H9 (cell line): Measurements from ENCODE around the gene APP. TPM values are rescaled to one million over a fixed set of nuclear protein-coding genes. Genes with fewer than 3 reads are reported as not detected.

ENCODE experiments used
- DNase-seq: peaks from one replicate; pipeline ENCODE4 v3.0.0-alpha.2; 2017
- H2AFZ ChIP-seq: one replicate; pipeline ENCODE4 v1.6.1; 2013; ENCODE audit warnings: mild to moderate bottlenecking, low read length, control low read depth, moderate library complexity
- H2AK5ac ChIP-seq: 2 replicates; pipeline ENCODE4 v1.6.1; 2013; ENCODE audit warnings: low read length, control low read depth, mixed read lengths; ENCODE audit not compliant: insufficient read length
- H2BK120ac ChIP-seq: one replicate; pipeline ENCODE4 v1.6.1; 2013; ENCODE audit warnings: low read depth, mild to moderate bottlenecking, low read length, control low read depth, inconsistent platforms; ENCODE audit not compliant: poor library complexity, severe bottlenecking
- H2BK12ac ChIP-seq: 2 replicates; pipeline ENCODE4 v1.6.1; 2013; ENCODE audit warnings: low read length, control low read depth, mixed read lengths, low read depth; ENCODE audit not compliant: insufficient read length
- H2BK15ac ChIP-seq: 2 replicates; pipeline ENCODE4 v1.6.1; 2013; ENCODE audit warnings: low read depth, low read length, control low read depth
- H2BK20ac ChIP-seq: one replicate; pipeline ENCODE4 v1.6.1; 2013; ENCODE audit warnings: low read depth, mild to moderate bottlenecking, low read length, control low read depth, inconsistent platforms; ENCODE audit not compliant: poor library complexity, severe bottlenecking
- H2BK5ac ChIP-seq: 2 replicates; pipeline ENCODE4 v1.6.1; 2013; ENCODE audit warnings: low read length, control low read depth, mixed read lengths; ENCODE audit not compliant: insufficient read length
- H3K14ac ChIP-seq: 2 replicates; pipeline ENCODE4 v1.6.1; 2013; ENCODE audit warnings: low read length, control low read depth; ENCODE audit not compliant: insufficient read depth
- H3K18ac ChIP-seq: 2 replicates; pipeline ENCODE4 v1.6.1; 2013; ENCODE audit warnings: low read depth, mild to moderate bottlenecking, mixed read lengths, low read length, control low read depth; ENCODE audit not compliant: insufficient read length
- H3K23ac ChIP-seq: 2 replicates; pipeline ENCODE4 v1.6.1; 2013; ENCODE audit warnings: low read length, control low read depth, mixed read lengths, low read depth; ENCODE audit not compliant: insufficient read length
- H3K23me2 ChIP-seq: 2 replicates; pipeline ENCODE4 v1.6.1; 2013; ENCODE audit warnings: low read depth, mild to moderate bottlenecking, mixed read lengths, low read length, control low read depth; ENCODE audit not compliant: insufficient read length, poor library complexity, severe bottlenecking
- H3K27ac ChIP-seq: 2 replicates; pipeline ENCODE4 v1.5.1; 2013; ENCODE audit warnings: low read length, control low read depth, mixed read lengths, low read depth; ENCODE audit not compliant: insufficient read length
- H3K27me3 ChIP-seq: 2 replicates; pipeline ENCODE4 v1.6.1; 2013; ENCODE audit warnings: low read length, control low read depth, inconsistent platforms; ENCODE audit not compliant: insufficient read depth
- H3K4ac ChIP-seq: 2 replicates; pipeline ENCODE4 v1.6.1; 2013; ENCODE audit warnings: low read depth, mild to moderate bottlenecking, control low read depth, inconsistent platforms, low read length, moderate library complexity
- H3K4me1 ChIP-seq: 2 replicates; pipeline ENCODE4 v1.6.1; 2013; ENCODE audit warnings: low read length, control low read depth, inconsistent platforms; ENCODE audit not compliant: insufficient read depth
- H3K4me2 ChIP-seq: 2 replicates; pipeline ENCODE4 v1.6.1; 2013; ENCODE audit warnings: low read length, control low read depth, mixed read lengths; ENCODE audit not compliant: insufficient read length, insufficient read depth
- H3K56ac ChIP-seq: 2 replicates; pipeline ENCODE4 v1.6.1; 2013; ENCODE audit warnings: low read depth, mild to moderate bottlenecking, mixed read lengths, low read length, control low read depth; ENCODE audit not compliant: insufficient read length
- H3K79me1 ChIP-seq: 2 replicates; pipeline ENCODE4 v1.6.1; 2013; ENCODE audit warnings: low read depth, mild to moderate bottlenecking, moderate library complexity, low read length, control low read depth, inconsistent platforms; ENCODE audit not compliant: insufficient read depth, poor library complexity, severe bottlenecking
- H3K79me2 ChIP-seq: 2 replicates; pipeline ENCODE4 v1.6.1; 2013; ENCODE audit warnings: low read length, control low read depth, inconsistent platforms; ENCODE audit not compliant: insufficient read depth
- H3K9ac ChIP-seq: 2 replicates; pipeline ENCODE4 v1.6.1; 2013; ENCODE audit warnings: low read length, control low read depth, mixed read lengths; ENCODE audit not compliant: insufficient read length; ENCODE audit errors: extremely low read depth
- H3K9me3 ChIP-seq: one replicate; pipeline ENCODE4 v1.6.1; 2013; ENCODE audit warnings: low read depth, low read length, inconsistent platforms; ENCODE audit not compliant: control insufficient read depth
- H3T11ph ChIP-seq: one replicate; pipeline ENCODE4 v1.6.1; 2013; ENCODE audit warnings: mild to moderate bottlenecking, low read length, control low read depth, inconsistent platforms
- H4K20me1 ChIP-seq: one replicate; pipeline ENCODE4 v1.6.1; 2013; ENCODE audit not compliant: control insufficient read depth, insufficient read length, insufficient read depth
- H4K5ac ChIP-seq: 2 replicates; pipeline ENCODE4 v1.6.1; 2013; ENCODE audit warnings: low read depth, mild to moderate bottlenecking, mixed read lengths, low read length, control low read depth; ENCODE audit not compliant: insufficient read length
- H4K8ac ChIP-seq: replicated peaks from 2 replicates; pipeline ENCODE4 v1.6.1; 2013; ENCODE audit warnings: low read length, control low read depth, mixed read lengths, low read depth; ENCODE audit not compliant: insufficient read length
- H4K91ac ChIP-seq: 2 replicates; pipeline ENCODE4 v1.6.1; 2013; ENCODE audit warnings: low read depth, mild to moderate bottlenecking, moderate library complexity, mixed read lengths, low read length, control low read depth; ENCODE audit not compliant: insufficient read length
- H3K27ac Mint-ChIP-seq, 3 experiments: 2 replicates in 2 of 3; 3 replicates in 1 of 3; pipeline ENCODE4 v1.8.0; 2020 to 2021; ENCODE audit warnings: mixed read lengths in 3 of 3, mild to moderate bottlenecking in 1 of 3, moderate library complexity in 1 of 3
- H3K27me3 Mint-ChIP-seq: 2 replicates; pipeline ENCODE4 v1.8.0; 2021; ENCODE audit warnings: low read depth, mild to moderate bottlenecking, moderate library complexity, mixed read lengths
- H3K36me3 Mint-ChIP-seq, 3 experiments: 2 replicates in 2 of 3; 3 replicates in 1 of 3; pipeline ENCODE4 v1.8.0; 2020 to 2021; ENCODE audit warnings: low read depth in 3 of 3, mixed read lengths in 3 of 3; ENCODE audit not compliant: insufficient read depth in 1 of 3
- H3K4me1 Mint-ChIP-seq, 2 experiments: 2 replicates each; pipeline ENCODE4 v1.8.0; 2020; ENCODE audit warnings: mixed read lengths in 2 of 2
- H3K4me3 Mint-ChIP-seq, 2 experiments: 2 replicates in 1 of 2; 3 replicates in 1 of 2; pipeline ENCODE4 v1.8.0; 2020 to 2021; ENCODE audit warnings: mild to moderate bottlenecking in 2 of 2, mixed read lengths in 2 of 2, moderate library complexity in 1 of 2
- H3K9me3 Mint-ChIP-seq, 2 experiments: 2 replicates in 1 of 2; 3 replicates in 1 of 2; pipeline ENCODE4 v1.8.0; 2020; ENCODE audit warnings: mild to moderate bottlenecking in 2 of 2, mixed read lengths in 2 of 2, moderate library complexity in 1 of 2
- CTCF ChIP-seq: fragments of 200-600 bp; sonication (generic); conservative IDR thresholded peaks from 3 replicates; pipeline ENCODE4 v1.8.0; 2021; ENCODE audit warnings: antibody characterized with exemption, mild to moderate bottlenecking
- WGBS: extraction: QIAGEN DNeasy Blood & Tissue Kit; methylation state at CpG from one replicate; pipeline ENCODE4 v1.1.7; 2013; ENCODE audit warnings: missing lambda C conversion rate, low lambda C conversion rate, mixed read lengths; ENCODE audit not compliant: insufficient read length; ENCODE audit errors: extremely low coverage; 5-methylcytosine and 5-hydroxymethylcytosine counted together
- total RNA-seq: library from RNA; stranded (reverse); gene quantifications from 2 replicates; pipeline ENCODE4 v1.2.1, GENCODE V29; 2021

The APP gene
- total RNA-seq, 1 experiment from 2014 or later, result 380 TPM

GRCh38 chr21:26055841-26056264 is 114.7 kb downstream of the APP start:
- Histone ChIP-seq H3T11ph (no peak overlapping the region), H3K9me3 (no peaks in the 10 kb centered on the region), H4K20me1 (no peaks in the 10 kb centered on the region), H2BK120ac (no peak overlapping the region), H3K27ac (no peak overlapping the region), H3K79me1 (peaks cover 15% of the 10 kb centered on the region), H4K5ac (no peak overlapping the region), H2BK20ac (no peak overlapping the region), H3K79me2 (peaks cover 34% of the 10 kb centered on the region; the same call in 1 of the 2 replicates), H3K27me3 (no peaks in the 10 kb centered on the region), H2BK5ac (no peak overlapping the region), H3K4me1 (peaks cover 2% of the 10 kb centered on the region; the same call in 1 of the 2 replicates), H3K56ac (no peak overlapping the region), H3K23me2 (no peaks in the 10 kb centered on the region), H3K14ac (no peak overlapping the region; the same call in 1 of the 2 replicates), H3K4ac (no peak overlapping the region), H3K9ac (no peak overlapping the region), H2BK15ac (no peak overlapping the region), H2AK5ac (no peak overlapping the region), H4K91ac (no peak overlapping the region), H2BK12ac (no peak overlapping the region), H4K8ac (no peak overlapping the region), H2AFZ (no peak overlapping the region), H3K4me2 (no peak overlapping the region), H3K23ac (no peak overlapping the region), H3K18ac (no peak overlapping the region)
- peak overlapping the region in 1 of 3 experiments; percentile 60; a peak in 3 of 7 replicates for H3K27ac Mint-ChIP-seq
- H3K4me3 Mint-ChIP-seq, result no peak overlapping the region
- no peaks in the 10 kb centered on the region for H3K9me3 Mint-ChIP-seq
- whole genome bisulfite sequencing, result no CpG with 5 or more reads among the region's 5 CpGs
- no peak for DNase-seq
- H3K4me1 Mint-ChIP-seq, result peaks cover 34 to 37% of the 10 kb centered on the region in 2 experiments
- H3K36me3 Mint-ChIP-seq, result peaks cover 3 to 12% (median 4%) of the 10 kb centered on the region in 3 experiments; a peak in 6 of 7 replicates
- TF ChIP-seq CTCF, result no peak
- no peaks in the 10 kb centered on the region; the same call in 1 of the 2 replicates for H3K27me3 Mint-ChIP-seq
